WI38 (cell line): Measurements from ENCODE around the gene SEMA3E.

ENCODE experiments used
- H3K4me3 ChIP-seq: 2 replicates; pipeline ENCODE4 v1.5.1; 2011; ENCODE audit warnings: low read depth, mild to moderate bottlenecking, control low read depth, low read length
- CTCF ChIP-seq: IDR thresholded peaks from 2 replicates; pipeline ENCODE4 v1.5.1; 2012; ENCODE audit warnings: low read depth, mild to moderate bottlenecking, control low read depth, low read length

The SEMA3E gene

GRCh38 chr7:83486957-83487356 is 162.0 kb downstream of the SEMA3E start:
- no peak overlapping the region for H3K4me3 ChIP-seq
- TF ChIP-seq CTCF: no peak

- no peak for TF ChIP-seq CTCF
Observed at GRCh38 chr7:83486536-83486935, 162.4 kb downstream of the SEMA3E start.

GRCh38 chr7:83484826-83485225 is 164.1 kb downstream of the SEMA3E start:
- H3K4me3 ChIP-seq: no peak overlapping the region
- TF ChIP-seq CTCF: no peak

More at GRCh38 chr7:83486536-83486935, 162.4 kb downstream of the SEMA3E start:
- no peak overlapping the region for H3K4me3 ChIP-seq

- no peak overlapping the region for H3K4me3 ChIP-seq
- no peak for TF ChIP-seq CTCF
Observed at GRCh38 chr7:83484266-83484665, 164.7 kb downstream of the SEMA3E start.

- no peak for TF ChIP-seq CTCF
- no peak overlapping the region for H3K4me3 ChIP-seq
Observed at GRCh38 chr7:83478616-83479015, 170.3 kb downstream of the SEMA3E start.

GRCh38 chr7:83476511-83477050 is 172.4 kb downstream of the SEMA3E start:
- TF ChIP-seq CTCF: no peak
- no peak overlapping the region for H3K4me3 ChIP-seq

GRCh38 chr7:83475420-83475819 is 173.5 kb downstream of the SEMA3E start:
- TF ChIP-seq CTCF: no peak
- H3K4me3 ChIP-seq: no peak overlapping the region
